Measurements from ENCODE around the gene SORBS2.

GRCh38 chr4:185730387-185730786, 81.6 kb downstream of the SORBS2 start:
- TF ChIP-seq SPI1 (IDR thresholded peaks at IDR 0.05; ENCODE audit: low read depth, low read length) (no peak), TAF1 (IDR thresholded peaks at IDR 0.05; ENCODE audit: low read depth, low read length) (no peak), POLR2AphosphoS5 (IDR thresholded peaks at IDR 0.05; ENCODE audit: low read depth, low read length) (no peak), POLR2A (IDR thresholded peaks at IDR 0.05; ENCODE audit: low read depth, low read length) (no peak), POU2F2 (IDR thresholded peaks at IDR 0.05; ENCODE audit: low read depth, low read length) (no peak), PAX5 (IDR thresholded peaks at IDR 0.05; ENCODE audit: insufficient read depth, low read length, severe bottlenecking) (no peak)

Data from GM12891 (cell line).